NCI-H748 (cell line): Measurements from ENCODE around the gene TP53RK.

Experiments used
- DNase-seq: peaks from one replicate; lab custom pipeline; 2025; ENCODE audit not compliant: unreplicated experiment; lab: John Stamatoyannopoulos, UW

Gene TP53RK

GRCh38 chr20:46641424-46641823 is 47.8 kb downstream of the TP53RK start:
- DNase-seq, result no peak

DNA sequence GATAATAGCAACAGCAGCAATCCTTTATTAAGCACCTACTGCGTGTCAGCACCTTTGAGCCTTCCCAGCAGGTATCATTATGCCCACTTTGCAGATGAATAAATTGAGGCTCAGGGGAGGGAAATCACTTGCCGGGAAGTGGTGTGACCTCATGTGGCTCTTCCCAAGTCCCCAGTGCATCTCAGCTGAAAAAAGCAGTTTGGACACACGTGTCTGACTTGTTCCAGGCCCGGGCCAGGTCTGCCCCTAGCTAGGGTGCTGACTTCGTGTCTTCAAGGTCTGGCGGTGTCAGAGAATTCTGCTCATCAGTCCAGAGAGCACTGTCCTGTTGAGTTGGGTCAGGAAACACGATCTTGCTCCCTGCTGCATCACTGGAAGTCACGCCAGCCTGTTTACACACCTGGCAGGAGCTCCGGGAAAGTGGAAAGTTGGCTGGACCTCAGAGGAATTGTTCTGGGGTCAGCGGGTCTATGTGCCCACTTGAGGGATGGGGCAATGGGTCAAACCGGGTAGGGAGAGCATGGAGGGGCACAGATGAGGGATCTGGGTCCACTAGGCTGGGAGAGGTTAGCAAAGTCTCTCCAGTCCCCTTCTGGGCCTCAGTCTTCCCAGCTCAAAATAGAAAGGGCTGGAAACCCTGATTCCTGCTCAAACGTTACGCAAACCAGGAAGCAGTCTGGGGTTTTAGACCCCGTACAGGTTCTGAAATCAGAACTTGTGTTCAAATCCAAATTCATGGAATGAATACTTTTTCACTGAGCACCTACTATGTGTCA is 48.5 kb downstream of the TP53RK start:
- DNase-seq, result no peak

DNA sequence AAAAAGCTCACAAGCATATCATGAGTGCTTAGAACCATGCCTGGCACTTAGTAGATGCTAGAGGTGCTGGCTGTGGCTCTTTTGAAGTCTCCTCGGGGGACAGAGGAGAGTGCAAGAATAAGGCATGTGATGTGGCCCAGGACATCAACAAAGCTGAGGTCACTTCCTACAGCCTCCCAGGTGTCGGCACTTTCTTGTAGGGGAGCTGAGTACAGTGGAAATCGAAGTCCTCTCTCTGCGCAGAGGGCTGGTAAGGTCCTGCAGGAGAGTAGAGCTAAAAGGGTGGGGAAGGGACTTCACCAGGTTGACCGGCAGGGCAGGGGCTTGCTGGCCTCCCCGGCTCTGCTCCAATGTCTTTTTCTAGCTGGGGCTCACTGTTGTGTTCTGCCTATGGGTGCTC is 49.2 kb downstream of the TP53RK start:
- no peak for DNase-seq

DNA sequence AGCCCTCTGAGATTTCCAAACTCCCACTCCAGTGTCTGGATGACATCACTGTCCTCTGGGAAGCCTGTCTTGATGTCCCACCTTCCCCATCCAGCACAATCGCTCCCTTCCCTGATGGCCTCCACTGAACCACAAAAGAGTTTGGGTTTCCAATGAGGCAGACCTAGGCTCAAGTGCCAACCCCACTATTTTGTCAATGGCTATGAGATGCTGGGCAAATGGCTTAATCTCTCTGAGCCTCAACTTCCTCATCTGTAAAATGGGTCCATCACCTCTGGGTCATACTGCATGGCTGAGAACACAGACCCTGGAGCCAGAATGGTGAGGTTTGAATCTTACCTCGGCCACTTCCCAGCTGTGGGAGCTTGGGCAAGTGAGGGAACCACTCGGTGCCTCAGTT is 49.7 kb downstream of the TP53RK start:
- no peak for DNase-seq

DNA sequence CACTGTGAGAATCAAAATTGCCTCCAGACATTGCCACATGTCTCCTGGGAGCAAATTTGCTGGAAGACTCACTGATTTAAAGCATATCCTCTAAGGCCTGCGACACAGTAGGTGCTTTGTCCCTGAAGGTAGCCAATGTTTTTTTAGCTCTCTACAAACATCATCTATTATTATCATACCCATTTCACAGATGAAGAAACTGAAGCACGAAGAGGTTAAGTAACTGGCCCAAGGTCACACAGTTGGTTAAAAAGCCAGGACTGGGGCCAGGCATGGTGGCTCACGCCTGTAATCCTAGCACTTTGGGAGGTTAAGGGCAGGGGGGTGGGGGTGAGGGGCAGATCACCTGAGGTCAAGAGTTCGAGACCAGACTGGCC is 50.4 kb downstream of the TP53RK start:
- no peak for DNase-seq

DNA sequence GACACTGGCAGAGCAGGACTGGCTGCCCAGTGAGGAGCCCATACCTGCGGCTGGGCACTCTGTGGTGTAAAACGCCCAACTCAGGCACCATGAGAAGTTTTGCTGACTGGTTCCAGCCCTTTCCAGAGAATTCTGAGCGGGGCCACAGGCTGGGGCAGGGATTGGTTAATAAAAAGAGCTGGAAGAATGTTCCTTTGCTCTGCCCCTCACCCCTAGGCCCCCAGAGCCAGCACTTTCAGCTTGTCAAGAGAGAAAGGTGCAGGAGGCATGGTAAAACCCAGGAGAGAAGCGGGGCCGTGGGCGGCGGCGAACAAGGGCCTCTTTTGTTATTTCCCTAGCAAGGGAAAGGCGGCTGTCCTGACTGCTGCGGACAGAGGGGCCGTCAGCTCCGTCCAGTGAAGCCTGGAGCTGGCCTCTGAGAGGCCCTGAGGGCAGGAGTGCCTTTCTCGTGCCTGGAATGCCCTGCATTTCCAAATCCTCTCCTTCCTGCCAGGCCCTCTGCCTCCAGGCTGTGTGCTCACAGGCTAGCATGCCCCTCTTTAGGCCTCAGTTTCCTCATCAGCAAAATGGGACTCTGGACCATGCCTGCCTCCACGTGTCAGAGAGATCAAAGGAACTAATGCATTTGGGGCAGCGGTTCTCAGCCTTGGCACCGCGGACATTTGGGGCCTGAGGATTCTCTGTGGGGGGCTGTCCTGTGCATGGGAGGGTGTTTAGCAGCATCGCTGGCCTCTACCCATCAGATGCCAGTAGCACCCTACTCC is 50.9 kb downstream of the TP53RK start:
- no peak for DNase-seq

GRCh38 chr20:46637427-46638133 is 51.7 kb downstream of the TP53RK start:
- no peak for DNase-seq

GRCh38 chr20:46637020-46637419 is 52.2 kb downstream of the TP53RK start:
- DNase-seq, result no peak

DNA sequence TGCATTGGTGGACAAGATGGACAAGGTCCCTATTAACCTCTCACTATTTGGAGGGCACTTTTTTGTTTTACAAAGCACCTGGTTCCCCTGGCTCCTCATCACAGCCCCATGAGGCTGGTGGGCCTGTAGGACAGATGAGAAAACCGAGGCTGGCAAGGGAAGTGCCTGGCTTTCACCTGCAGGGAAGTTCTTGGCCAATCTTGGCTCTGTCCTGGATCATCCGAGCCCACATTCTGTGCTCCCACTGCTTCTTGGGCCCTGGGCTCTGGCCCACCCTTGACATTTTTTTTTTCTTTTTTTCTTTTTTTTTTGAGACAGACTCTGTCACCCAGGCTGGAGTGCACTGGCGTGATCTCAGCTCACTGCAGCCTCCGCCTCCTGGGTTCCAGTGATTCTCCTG is 52.7 kb downstream of the TP53RK start:
- DNase-seq, result no peak

DNA sequence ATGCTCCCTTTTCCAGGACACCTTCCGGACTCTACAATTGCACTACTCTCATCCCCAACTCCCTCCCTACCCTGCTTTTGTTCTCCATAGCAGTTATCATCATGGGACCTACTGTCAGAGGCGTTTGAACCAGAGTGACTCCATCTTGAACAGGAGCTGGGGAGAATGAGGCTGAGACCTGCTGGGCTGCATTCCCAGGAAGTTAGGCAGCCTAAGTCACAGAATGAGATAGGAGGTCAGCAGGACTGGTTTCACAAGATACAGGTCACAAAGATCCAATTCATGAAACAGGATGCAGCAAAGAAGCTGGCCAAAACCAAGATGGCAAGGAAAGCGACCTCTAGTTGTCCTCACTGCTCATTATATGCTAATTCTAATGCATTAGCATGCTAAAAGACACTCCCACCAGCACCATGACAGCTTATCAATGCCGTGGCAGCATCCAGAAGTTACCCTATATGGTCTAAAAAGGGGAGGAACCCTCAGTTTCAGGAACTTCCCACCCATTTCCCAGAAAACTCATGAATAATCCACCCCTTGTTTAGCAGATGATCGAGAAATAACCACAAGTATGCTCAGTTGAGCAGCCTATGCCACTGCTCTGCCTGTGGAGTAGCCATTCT is 53.6 kb downstream of the TP53RK start:
- no peak for DNase-seq

GRCh38 chr20:46634528-46634927 is 54.7 kb downstream of the TP53RK start:
- no peak for DNase-seq
